Renal pelvis (tissue), 4 donors: Measurements from ENCODE around the gene EXOC8. TPM values are rescaled to one million over a fixed set of nuclear protein-coding genes. Genes with fewer than 3 reads are reported as not detected.

ENCODE experiments used
- DNase-seq: peaks from one replicate; pipeline ENCODE4 v3.0.0-alpha.2; 2013
- polyA plus RNA-seq, 3 donors: library from polyadenylated mRNA; unstranded; fragments of 120-200 nt; gene quantifications; one replicate each; pipeline ENCODE4 v1.2.1, GENCODE V29; 2013; ENCODE audit not compliant: insufficient read length in 3 of 3

The EXOC8 gene
- polyA plus RNA-seq, 3 donors = 10.6 to 12.1 (median 11.8) TPM

DNA sequence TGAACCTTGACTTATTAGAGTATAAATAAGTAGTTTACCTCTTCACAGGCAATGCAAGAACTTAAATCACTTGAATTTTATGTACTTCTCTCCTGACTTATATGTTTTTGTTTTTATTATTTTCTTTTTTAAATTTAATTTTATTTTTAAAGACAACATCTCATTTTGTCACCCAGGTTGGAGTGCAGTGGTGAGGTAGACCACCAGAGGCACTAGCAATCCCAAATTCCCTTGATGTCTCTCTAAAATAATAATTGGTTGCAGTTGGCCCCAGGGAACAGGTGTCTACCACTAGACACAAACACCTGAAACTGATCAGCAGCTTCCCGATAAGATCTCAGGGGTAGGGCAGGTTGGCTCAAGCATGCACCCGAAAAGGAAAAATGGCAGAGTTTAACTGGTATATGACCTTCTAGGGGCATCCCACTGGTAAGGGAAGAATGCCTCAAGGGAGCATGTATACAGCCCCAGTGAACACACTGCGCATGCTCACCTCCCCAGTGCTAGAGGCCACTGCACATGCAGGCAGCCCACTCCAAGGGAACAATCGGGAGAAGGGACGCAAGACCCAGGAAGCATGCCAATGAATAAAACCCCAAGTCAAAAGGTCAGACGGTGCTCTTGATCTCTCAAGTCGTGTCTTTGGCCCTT, 14.6 kb downstream of the EXOC8 start:
- DNase-seq = no peak

DNA sequence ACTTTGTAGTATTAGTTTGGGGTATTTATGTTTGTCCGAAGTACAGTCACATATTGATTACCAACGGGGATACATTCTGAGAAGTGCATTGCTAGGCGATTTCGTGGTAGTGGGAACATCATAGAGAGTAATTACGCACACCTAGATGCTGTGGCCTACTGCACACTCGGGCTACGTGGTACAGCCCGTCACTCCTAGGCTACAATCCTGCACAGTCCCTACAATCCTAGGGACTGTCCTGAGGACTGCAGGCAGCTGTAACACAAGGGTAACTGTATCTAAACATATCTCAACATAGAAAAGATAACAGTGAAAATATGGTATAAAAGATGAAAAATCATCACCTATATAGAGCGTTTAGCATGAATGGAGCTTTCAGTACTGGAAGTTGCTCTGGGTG, 18.6 kb downstream of the EXOC8 start:
- no peak for DNase-seq

DNA sequence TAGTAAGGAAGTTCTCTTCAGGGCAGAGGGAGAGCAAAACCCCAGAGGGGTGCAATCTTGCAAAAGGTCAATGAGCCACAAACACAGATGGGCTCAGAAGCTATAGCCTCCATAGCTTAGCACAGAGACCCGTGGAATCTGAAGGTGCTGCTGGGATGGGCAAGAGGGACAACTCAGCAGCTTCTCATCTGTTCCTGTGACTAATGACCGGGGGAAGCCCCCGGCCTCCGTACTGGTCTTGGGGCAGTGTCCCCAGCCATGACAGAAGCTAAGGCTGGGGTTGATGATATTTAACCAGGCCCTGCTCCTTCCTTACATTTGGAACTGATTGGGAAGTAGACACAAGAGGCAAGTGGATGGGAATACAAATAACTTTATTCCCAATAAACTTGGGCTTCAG, 19.1 kb downstream of the EXOC8 start:
- DNase-seq = no peak

DNA sequence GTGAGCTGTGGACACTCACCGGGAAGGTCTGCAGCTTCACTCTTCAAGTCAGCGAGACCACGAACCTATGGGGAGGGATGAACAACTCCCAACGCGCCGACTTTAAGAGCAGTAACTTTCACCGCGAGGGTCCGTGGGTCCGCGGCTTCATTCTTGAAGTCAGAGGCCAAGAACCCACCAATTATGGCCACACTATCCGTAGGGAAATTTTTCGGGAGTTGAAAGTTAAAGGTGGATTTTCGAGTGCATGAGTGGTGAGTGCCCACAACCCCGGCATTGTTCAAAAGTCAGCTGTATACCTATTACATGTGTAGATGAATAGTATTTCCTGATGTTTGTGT, 19.7 kb downstream of the EXOC8 start:
- no peak for DNase-seq

DNA sequence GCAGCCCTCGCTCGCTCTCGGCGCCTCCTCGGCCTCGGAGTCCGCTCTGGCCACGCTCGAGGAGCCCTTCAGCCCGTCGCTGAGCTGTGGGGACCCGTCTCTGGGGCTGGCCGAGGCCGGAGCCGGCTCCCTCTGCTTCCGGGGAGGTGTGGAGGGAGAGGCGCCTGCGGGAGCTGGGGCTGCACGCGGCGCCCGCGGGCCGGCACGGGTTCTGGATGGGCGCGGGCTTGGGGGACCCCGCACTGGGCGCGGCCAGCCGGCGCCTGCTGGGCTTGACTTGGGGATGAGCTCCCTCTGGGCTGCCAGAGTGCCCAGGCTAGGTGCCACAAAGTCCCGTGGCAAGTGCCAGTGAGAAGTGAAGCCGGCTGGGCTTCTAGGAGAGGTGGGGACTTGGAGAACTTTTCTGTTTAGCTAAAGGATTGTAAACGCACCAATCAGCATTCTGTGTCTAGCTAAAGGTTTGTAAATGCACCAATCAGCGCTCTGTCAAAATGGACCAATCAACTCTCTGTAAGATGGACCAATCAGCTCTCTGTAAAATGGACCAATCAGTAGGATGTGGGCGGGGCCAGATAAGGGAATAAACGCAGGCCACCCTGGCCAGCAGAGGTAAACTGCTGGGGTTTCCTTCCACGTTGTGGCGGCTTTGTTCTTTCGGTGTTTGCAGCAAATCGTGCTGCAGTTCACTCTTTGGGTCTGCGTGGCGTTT, 20.2 kb downstream of the EXOC8 start:
- no peak for DNase-seq

DNA sequence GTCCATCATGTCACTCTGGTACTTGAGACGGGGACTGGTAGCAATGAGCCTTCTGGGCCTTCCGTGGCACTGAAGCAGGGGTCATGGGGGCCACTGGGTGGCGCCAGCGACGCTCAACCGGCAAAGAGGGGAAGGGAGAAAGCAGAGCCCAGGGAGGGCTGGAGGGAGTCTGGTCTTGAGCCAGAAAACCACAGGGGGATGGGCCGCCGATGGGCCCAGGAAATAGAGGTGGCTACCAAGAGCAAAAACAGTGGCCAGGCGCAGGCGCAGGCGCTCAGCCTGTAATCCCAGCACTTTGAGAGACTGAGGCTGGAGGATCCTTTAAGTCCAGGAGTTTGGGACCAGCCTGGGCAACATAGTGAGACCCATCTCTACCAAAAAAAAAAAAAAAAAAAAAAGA, 21.8 kb downstream of the EXOC8 start:
- DNase-seq = no peak

DNA sequence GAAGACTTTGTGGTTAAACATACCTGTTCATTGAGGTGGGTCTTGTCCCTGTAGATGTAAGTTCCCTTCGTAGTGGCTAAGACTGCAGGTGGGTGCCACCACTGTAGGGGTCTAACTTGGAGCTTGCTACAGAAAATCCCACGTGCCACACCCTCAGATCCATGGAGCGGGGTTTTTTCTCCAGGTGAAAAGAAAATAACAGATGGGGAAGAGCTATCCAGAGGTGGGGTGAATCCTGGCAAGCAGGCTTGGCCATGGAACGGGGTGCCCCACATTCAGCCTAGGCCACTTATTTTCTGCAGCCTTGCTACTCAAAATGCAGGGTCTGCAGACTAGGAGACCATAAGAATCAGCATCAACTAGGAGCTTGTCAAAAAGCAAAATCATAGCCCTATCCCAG, 24.0 kb downstream of the EXOC8 start:
- no peak for DNase-seq

DNA sequence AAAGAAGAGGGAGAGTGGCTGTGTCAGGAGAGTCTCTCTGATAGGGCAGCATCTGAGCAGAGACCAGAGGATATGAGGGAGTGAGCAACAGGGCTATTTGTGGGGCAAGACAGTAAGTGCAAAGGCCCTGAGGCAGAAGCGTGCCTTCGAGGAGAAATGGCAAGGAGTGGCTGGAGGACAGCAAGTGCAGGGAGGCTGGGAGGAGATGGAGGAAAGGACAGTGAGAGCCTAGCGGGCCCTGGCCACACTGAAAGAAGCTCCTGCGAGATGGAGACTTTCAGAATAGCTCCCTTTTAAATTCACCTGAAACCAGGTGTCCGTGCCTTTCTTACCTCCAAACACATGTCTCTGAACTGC, 25.2 kb downstream of the EXOC8 start:
- no peak for DNase-seq

DNA sequence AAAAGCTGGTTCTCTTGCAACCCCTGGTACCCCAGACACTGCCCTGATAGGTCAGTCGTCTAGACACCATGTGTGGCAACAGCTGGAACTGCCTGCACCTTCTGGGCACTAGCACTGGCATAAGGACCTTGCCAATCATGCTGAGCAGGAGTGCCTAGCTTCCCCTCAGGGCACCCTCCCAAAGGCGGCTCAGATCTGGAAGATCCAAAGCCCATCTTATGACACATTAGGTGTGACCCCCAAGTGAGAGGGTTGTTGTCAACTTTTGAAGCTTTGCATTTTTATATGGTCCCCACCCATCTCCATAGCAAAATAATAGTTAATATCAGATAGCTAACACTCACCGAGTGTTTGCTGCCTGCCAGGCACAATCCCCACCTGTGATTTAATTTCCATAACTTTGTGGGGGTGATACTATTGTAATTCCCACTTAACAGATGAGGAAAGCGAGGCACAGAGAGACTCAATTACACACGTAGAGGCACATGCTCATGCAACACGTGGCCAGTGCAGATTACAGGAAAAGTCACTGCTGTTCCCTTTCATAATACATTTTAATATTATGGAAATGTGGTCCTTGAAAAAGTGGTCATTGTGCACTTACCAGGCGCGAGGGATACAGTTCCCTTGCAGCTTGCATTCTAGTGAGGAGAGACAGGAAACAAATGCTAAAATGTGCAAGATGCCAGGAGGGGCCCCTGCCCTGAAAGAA, 25.8 kb downstream of the EXOC8 start:
- no peak for DNase-seq

DNA sequence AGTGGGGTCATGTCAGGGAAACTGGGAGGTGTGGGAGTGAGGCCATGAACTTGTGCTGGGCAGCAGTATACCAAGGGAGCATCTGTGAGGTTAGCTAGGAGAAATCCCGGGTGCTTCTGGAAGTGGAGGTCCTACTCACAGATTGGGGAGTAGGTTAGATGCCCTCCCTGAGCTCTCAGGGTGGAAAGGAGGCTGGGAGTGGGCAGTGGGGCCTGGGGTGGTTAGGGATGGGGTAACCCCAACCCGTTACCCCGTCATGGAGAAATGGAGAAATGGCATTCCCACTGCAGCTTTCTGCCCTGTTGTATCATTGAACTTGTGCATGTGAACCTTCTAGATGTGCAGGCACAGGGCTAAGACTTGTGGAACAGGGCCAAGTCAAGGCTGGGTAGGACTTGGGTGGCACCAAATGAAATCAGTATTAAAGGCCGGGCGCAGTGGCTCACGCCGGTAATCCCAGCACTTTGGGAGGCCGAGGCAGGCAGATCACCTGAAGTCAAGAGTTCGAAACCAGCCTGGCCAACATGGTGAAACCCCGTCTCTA, 27.2 kb downstream of the EXOC8 start:
- no peak for DNase-seq

DNA sequence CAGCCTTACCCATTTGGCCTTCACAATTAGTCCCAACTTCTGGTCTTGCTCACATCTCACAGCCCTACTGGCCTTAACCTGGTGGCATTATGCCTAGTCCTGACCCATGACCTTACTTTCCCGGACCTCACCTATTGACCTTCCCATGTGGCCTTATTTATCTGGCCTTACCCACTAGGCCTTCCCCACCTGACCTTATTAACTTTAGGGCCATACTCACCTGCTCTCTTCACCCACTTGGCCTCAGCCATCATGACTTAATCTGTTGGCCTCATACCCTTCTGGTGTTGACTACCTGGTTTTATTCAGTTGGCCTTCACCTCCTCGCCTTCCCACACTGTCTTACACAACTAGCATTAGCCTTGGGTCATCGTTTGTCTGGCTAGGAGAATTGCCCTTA, 35.7 kb downstream of the EXOC8 start:
- DNase-seq = no peak

DNA sequence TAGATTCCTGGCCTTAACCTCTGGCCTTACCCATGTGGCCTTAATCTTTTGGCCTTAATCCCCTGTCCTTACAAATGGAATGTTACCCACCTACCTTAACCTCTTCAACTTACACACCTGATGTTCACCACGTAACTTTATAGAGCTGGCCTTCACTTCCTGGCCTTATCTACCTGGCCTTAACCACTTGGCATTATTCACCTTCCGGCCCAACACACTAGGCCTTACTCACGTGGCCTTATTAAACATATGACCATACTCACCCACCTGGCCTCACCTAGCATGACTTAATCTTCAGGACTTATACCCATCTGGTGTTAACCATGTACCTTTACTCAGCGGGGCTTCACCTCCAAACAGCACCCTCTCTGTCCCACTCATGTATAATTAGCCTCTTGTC, 41.7 kb downstream of the EXOC8 start:
- no peak for DNase-seq

DNA sequence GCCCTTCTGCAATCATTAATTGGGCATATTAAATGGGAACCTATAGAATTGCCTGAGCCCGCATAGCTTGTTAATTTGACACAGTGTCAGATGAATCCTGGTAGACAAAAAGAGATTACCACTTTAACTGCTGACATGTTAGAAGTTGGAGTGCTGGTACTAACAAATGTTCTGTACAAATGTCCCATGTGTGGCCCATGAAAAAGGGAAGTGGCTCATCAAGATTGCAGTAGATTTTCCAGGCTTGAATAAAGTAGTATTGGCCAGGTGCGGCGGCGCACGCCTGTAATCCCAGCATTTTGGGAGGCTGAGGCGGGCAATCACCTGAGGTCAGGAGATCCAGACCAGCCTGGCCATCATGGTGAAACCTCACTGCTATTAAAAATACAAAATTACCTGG, 51.0 kb downstream of the EXOC8 start:
- no peak for DNase-seq

DNA sequence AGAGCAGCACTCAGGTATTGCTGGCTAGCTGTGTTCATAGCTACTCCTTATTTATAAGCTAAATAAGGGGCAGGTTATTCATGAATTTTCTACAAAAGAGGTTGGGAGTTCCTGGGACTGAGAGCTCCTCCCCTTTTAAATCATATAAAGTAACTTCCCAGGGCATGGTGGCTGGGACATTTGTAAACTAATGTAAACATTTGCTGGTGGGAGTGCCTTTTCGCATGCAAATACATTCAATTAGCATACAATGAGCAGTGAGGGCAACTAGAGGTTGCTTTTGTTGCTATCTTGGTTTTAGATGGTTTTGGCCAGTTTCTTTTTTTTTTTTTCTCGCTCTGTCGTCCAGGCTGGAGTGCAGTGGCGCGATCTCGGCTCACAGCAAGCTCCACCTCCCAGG, 53.2 kb downstream of the EXOC8 start:
- no peak for DNase-seq

Other genes with a start within 250 kb of the EXOC8 start
- gene TRIM67, start 175.8 kb downstream of the EXOC8 start, polyA plus RNA-seq = under 1 TPM; 0.08 to 0.11 (median 0.10) TPM
- 10 to 100 TPM; 64.2 to 67.6 (median 65.6) TPM for gene GNPAT, start 96.6 kb downstream of the EXOC8 start, polyA plus RNA-seq
- gene SPRTN, start 441 bp upstream of the EXOC8 start, polyA plus RNA-seq = 10 to 100 TPM; 12.1 to 13.8 (median 13.1) TPM
- 10 to 100 TPM; 37.8 to 43.6 (median 38.9) TPM for gene EGLN1, start 84.4 kb upstream of the EXOC8 start, polyA plus RNA-seq
- gene TSNAX, start 190.8 kb upstream of the EXOC8 start, polyA plus RNA-seq = 10 to 100 TPM; 41.6 to 61.3 (median 51.5) TPM